A673 (cell line): ENCODE measurements around the gene FAM168A. TPM values are rescaled to one million over a fixed set of nuclear protein-coding genes. Genes with fewer than 3 reads are reported as not detected.

Experiments used
- BruUV-seq: library from RNA; stranded (reverse); fragments of 400-500 nt; replicated peaks from 2 replicates; lab custom pipeline; 2021; lab: Mats Ljungman, UMichigan
- CTCF ChIA-PET: fragments of 300-600 bp; sonication (Branson Sonifier 250); formaldehyde crosslinking; loops from one replicate; lab custom pipeline; 2022; ENCODE audit warnings: antibody characterized with exemption; lab: Charles Lee
- POLR2A ChIA-PET: fragments of 300-600 bp; sonication (Branson Sonifier 250); formaldehyde crosslinking; loops from one replicate; lab custom pipeline; 2022; ENCODE audit warnings: antibody characterized with exemption; ENCODE audit not compliant: low non-redundant PET; lab: Charles Lee
- DNase-seq: peaks from one replicate; pipeline ENCODE4 v3.0.0-alpha.2; 2015; ENCODE audit warnings: low spot score
- H3K27ac ChIP-seq: fragments of 200-600 bp; sonication (generic); 2 replicates; pipeline ENCODE4 v1.5.1; 2016; ENCODE audit warnings: mixed run types, low read depth, mild to moderate bottlenecking, mixed read lengths, antibody characterized with exemption, low read length; ENCODE audit not compliant: poor library complexity, severe bottlenecking
- H3K27me3 ChIP-seq: fragments of 200-600 bp; sonication (generic); replicated peaks from 2 replicates; pipeline ENCODE4 v1.6.1; 2017; ENCODE audit warnings: mixed run types, low read depth, mild to moderate bottlenecking, mixed read lengths, antibody characterized with exemption, low read length; ENCODE audit not compliant: insufficient read depth, poor library complexity
- H3K36me3 ChIP-seq: fragments of 200-600 bp; sonication (generic); 2 replicates; pipeline ENCODE4 v1.6.1; 2016; ENCODE audit warnings: mixed run types, mild to moderate bottlenecking, mixed read lengths, antibody characterized with exemption, low read length; ENCODE audit not compliant: insufficient read depth, poor library complexity, severe bottlenecking
- H3K4me1 ChIP-seq: fragments of 200-600 bp; sonication (generic); 2 replicates; pipeline ENCODE4 v1.6.1; 2017; ENCODE audit warnings: mixed run types, mild to moderate bottlenecking, mixed read lengths, antibody characterized with exemption, low read length; ENCODE audit not compliant: insufficient read depth, poor library complexity, severe bottlenecking
- H3K4me3 ChIP-seq: fragments of 200-600 bp; sonication (generic); 2 replicates; pipeline ENCODE4 v1.5.1; 2016; ENCODE audit warnings: low read depth, mixed run types, mild to moderate bottlenecking, mixed read lengths, low read length; ENCODE audit not compliant: poor library complexity, severe bottlenecking
- H3K9me3 ChIP-seq: fragments of 200-600 bp; sonication (generic); 2 replicates; pipeline ENCODE4 v1.6.1; 2016; ENCODE audit warnings: mixed run types, low read depth, mild to moderate bottlenecking, mixed read lengths, antibody characterized with exemption, low read length; ENCODE audit not compliant: poor library complexity, severe bottlenecking
- CTCF ChIP-seq: fragments of 300-800, 200-600 bp; sonication (generic); conservative IDR thresholded peaks from 2 replicates; pipeline ENCODE4 v1.5.1; 2017; ENCODE audit warnings: low read depth, mild to moderate bottlenecking, antibody characterized with exemption, low read length, moderate library complexity, mixed read lengths
- EZH2 ChIP-seq: fragments of 200-600 bp; sonication (generic); IDR thresholded peaks from 2 replicates; pipeline ENCODE4 v1.6.1; 2017; ENCODE audit warnings: borderline replicate concordance, low read depth, mild to moderate bottlenecking, mixed read lengths, antibody characterized with exemption, low read length; ENCODE audit not compliant: poor library complexity, severe bottlenecking
- intact Hi-C: fragments of 100-400 bp; cut with micrococcal nuclease; formaldehyde crosslinking; loops from one replicate; pipeline ENCODE4 v1.10.0; 2022; ENCODE audit not compliant: unreplicated experiment
- total RNA-seq: library from RNA; stranded (reverse); gene quantifications from 2 replicates; pipeline ENCODE4 v1.2.3, GENCODE V29; 2021

Gene FAM168A
- total RNA-seq, 1 experiment from 2014 or later, result 46.1 TPM

GRCh38 chr11:73635721-73636120 is 37.8 kb upstream of the FAM168A start:
- no peaks in the 10 kb centered on the region for H3K4me1 ChIP-seq
- BruUV-seq, result no TSS peak
- ChIA-PET POLR2A (interaction anchor here (0.7 kb wide), 1 partner anchor 182 kb away, joined by 4 read pairs; no protein-coding TSS in a partner anchor), CTCF (interaction anchor here (0.6 to 0.8 kb wide), 2 partner anchors 10 to 71 kb away, joined by 3 read pairs; no protein-coding TSS in a partner anchor)
- DNase-seq, result no peak
- TF ChIP-seq EZH2, result no peak
- no peak for TF ChIP-seq CTCF
- no peak overlapping the region for H3K4me3 ChIP-seq
- H3K9me3 ChIP-seq, result no peaks in the 10 kb centered on the region
- intact Hi-C loops, result no loop called here
- H3K27ac ChIP-seq, result no peak overlapping the region
- no peaks in the 10 kb centered on the region for H3K36me3 ChIP-seq
- H3K27me3 ChIP-seq, result no peaks in the 10 kb centered on the region

GRCh38 chr11:73633999-73634398 is 36.1 kb upstream of the FAM168A start:
- DNase-seq, result no peak
- ChIA-PET POLR2A (no interaction called here), CTCF (no interaction called here)
- TF ChIP-seq EZH2 (no peak), CTCF (no peak)
- Histone ChIP-seq H3K27me3 (no peaks in the 10 kb centered on the region), H3K4me1 (no peaks in the 10 kb centered on the region), H3K9me3 (no peaks in the 10 kb centered on the region), H3K27ac (no peak overlapping the region), H3K36me3 (no peaks in the 10 kb centered on the region), H3K4me3 (no peak overlapping the region)
- intact Hi-C loops, result no loop called here
- BruUV-seq, result no TSS peak

GRCh38 chr11:73632996-73633395 is 35.1 kb upstream of the FAM168A start:
- BruUV-seq, result no TSS peak
- DNase-seq, result no peak
- H3K27me3 ChIP-seq, result no peaks in the 10 kb centered on the region
- ChIA-PET CTCF (no interaction called here), POLR2A (no interaction called here)
- no peaks in the 10 kb centered on the region for H3K4me1 ChIP-seq
- intact Hi-C loops, result no loop called here
- H3K4me3 ChIP-seq, result no peak overlapping the region
- no peaks in the 10 kb centered on the region for H3K9me3 ChIP-seq
- no peak overlapping the region for H3K27ac ChIP-seq
- H3K36me3 ChIP-seq, result no peaks in the 10 kb centered on the region
- TF ChIP-seq CTCF (no peak), EZH2 (no peak)
